ENCODE data around the gene IL37.
"Not testable (repeated sequence)": the region's sequence is repeated elsewhere in the genome, so short reads cannot be mapped to it uniquely, and the experiment has no call there.

Gene IL37

GRCh38 chr2:112891385-112891831, 19.6 kb upstream of the IL37 start:
- DNase-seq = no peak

GRCh38 chr2:112893752-112894151, 17.2 kb upstream of the IL37 start:
- DNase-seq = no peak

DNA sequence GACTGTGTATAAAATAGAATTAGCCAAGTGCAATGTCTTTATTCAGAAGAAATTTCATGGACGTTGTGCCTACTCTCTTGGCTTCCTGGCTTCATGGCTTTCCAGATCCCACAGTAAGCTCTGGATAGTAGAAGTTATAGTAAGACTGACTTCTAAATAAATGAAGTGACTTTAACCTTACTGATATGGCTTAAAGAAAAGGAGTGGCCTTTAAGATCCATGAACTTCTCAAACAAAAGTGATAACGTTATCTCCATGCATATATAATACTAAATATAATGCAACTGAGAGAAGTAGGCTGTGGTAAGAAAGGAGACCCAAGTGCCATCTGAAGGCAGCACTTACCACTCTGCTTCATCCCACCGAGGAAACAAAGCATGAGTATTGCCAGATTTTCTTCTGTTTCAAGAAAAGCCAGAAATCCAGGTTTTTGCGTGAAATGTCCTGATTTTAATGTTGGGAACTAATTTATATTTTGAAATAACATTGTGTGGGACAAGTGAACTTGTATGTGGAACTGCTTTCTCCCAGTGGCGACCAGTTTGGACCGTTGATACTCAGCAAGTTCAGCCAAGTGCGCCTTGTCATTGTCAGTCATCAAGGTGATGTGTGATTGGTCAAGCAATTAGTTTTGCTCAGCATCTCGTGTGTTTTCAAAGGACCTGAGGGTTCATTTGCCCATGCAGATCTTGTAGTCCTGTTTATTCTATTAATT, 13.9 kb upstream of the IL37 start:
- no peak for DNase-seq

DNA sequence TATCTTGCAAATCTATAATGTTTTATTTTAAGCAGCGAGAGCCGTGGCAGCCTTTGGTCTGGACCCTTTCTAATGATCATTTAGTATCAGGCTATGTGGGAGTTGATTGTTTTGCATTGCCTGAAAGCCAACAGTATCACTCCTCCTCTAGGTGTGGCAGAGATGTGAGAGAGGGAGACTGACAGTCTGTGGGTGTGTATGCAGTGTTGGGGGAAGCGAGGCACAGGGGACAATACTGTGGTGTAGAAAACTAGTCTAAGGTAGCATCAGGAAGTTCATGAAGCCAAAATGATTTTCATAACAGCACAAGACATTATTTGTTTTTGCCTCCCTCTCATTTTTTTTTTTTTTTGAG, 13.4 kb upstream of the IL37 start:
- no peak for DNase-seq

DNA sequence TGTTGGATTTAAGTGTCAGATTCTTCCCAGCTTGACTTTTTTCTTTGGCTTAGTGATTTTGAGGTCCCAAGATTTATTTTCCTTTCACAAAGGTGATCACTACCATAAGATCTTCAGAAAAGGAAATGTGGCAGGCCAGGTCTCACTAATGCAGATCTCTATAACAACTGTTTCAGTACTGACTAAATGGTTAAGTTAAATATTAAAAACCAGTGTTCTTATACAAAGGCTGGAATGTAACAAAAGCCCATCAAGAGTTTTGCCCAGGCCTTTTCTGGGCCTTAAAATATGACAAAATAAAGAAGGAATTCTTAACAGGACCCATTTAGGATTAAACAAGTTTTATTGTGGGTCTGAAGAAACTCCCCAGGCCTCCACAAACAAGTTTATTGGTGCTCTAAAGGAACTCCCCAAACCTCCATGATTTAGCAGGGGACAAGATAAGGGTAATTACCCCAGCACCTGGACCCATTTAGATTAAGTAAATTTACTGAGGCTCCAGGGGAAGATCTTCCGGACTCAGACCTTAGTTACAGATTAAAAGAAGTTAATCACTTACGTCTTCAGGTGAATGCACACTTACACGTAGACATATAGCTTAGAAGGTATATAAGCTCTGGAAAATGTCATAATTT, 9.4 kb upstream of the IL37 start:
- not testable (repeated sequence) for DNase-seq

DNA sequence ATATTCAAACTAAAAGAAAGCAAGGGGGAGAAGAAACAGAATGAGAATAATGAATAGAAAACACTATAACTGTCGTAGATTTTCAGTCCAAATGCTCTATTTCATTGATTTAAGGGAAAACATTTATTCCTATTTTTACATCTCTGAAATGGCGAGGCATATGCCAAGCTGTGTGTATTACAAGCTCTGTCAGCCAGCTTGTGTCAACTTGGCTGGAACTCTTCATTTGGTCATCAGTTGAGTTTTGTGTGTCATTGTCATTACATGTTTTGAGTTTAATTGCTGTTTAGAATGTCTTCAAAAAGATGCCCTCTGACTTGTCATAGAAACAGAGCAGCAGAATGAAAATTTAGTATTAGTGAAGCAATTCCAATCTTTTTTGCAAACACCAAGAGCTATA, 8.1 kb upstream of the IL37 start:
- DNase-seq = no peak

DNA sequence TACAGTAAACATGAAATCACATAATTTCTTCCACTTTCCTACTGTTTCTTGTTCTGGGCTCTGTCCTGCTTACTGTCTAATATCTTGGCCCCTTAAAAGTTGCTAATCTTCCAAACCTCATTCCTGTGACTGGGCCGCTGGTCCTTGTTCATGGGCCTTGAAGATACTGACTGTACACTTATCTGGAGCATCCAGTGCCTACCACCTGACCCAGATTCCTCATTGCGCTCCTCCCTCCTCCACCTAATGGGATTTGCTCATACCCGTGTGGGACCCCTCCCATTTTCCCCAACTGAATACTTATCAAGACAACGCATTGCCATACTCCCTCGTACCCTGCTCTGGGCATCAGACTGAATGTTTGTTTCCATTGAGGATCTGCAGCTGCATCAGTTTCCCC, 6.1 kb upstream of the IL37 start:
- DNase-seq = no peak

DNA sequence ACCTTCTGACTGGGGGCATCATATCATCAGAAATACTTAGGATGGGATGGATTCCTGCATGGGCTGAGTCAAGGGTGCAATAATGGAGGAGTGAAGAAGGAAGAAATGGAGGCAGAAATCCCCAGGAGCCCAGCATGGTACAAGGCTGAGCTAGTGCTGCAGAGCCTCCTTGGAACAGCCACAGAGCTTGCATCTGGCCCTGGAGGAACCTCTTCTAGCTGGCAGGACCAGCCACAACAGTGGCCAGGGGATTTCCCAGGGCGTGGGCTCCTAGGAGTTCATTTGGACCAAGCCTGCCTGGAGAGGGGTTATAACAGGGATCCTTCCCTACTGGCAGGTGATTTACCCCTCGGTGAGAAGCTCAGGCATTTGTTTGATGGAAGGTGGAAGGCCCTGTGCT, 4.7 kb upstream of the IL37 start:
- no peak for DNase-seq

DNA sequence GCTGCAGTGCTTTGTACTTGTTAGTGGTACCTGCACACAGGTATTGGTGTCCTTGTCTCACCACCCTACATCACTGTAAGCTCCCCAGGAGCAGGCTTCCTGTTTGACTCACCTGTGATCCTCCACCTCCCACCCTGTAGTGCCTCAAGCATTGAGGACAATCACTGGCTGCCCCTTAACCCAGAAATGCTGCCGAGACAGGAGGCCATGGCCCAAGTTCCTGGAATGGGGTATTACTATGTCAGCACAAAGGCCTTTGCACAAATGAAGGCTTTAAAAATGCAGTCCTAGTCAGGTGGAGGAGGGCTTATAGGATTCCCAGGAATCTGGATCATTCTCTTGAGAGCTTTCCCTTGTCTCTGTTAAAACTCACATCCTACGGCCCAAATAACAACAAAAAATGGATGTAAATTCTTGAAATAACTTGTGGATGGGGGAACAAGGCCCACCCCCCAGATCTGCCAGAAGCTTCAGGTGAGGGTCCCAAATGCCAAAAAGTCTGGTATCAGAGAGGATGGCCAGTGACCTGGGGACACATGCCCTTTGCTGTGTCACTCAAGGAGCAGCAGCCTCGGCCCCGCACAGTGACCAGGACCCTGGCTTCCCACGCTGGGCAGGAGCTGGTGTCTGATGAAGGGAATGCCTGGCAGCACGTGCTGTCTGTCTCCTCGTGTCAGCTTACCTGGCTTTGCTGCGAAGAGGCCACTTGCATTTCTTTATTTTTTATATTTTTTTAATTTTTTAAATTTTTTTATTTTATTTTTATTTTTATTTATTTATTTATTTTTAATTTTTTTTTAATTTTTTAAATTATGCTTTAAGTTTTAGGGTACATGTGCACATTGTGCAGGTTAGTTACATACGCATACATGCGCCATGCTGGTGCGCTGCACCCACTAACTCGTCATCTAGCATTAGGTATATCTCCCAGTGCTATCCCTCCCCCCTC, 3.7 kb upstream of the IL37 start:
- no peak for DNase-seq

- not testable (repeated sequence) for DNase-seq
Measured at GRCh38 chr2:112908559-112908958, 2.4 kb upstream of the IL37 start.

DNA sequence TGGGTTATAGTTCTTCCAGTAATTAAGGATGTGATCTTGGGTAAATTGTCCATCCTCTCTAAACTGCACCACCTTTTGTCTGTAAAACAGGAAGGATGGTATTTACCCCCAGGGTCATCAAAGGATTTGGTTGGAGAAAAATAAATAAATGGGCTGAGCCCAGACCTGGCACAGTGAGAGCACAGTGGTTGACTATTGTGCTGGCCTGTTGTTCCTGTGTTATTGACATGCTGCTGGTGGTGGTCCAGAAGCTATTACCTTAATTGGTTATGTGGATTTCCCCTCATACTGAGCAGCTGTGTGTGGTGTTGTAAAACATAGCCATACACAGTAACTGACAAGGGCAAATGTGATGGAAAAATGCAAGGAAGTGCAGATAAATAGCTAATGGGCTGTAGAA, 746 bp upstream of the IL37 start:
- no peak for DNase-seq

DNA sequence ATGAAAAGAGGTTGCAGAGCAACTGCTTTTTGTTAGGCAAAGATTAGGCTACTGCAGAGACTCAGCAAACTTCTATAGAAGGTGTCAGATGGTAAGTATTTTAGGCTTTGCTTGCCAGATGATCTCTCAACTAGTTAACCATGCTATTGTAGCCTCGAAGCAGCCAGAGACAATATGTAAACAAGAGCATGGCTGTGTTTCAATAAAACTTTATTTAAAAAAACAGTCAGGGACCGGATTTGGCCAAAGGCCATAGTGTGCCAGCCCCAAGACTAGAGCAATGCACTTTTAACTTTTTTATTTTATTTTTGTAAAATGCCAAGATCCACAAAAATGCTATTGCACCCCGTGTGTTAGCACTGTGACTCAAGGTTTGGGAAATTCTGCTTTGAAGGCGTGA, 1.4 kb downstream of the IL37 start:
- no peak for DNase-seq

DNA sequence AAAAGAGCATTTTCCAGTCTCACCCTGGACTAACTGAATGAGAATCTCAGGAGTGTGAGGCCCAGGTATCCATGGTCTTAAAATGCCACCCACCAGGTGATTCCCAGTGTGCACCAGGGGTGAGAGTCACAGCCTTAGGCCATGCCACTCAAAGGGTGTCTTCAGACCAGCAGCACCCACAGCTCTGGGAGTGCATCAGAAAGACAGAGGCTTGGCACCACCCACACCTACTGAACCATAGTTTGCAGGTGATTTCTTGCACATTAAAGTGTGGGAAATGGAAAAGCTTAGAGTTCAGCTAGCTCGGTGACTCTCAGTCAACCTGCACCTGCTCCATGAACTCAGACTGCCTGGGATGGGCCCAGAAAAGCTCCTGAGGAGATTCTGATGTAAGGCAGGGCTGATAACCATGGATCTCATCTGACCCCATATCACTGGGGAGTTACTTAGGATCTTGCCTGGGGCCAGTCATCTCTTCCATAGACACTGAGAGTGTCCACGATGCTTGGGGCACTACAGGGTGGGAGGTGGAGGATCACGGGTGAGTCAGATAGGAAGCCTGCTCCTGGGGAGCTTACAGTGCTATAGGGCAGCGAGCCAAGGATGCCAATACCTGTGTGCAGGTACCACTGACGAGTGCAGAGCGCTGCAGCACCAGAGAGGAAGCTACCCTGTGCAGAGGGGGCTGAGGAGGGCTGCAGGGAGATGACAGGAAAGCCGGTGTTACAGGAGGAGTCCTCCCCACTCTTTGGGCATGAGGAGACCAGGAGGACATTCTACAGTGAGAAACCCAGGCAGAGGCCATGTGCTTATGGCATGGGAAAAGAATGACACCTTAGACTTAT, 4.6 kb downstream of the IL37 start:
- DNase-seq = no peak

DNA sequence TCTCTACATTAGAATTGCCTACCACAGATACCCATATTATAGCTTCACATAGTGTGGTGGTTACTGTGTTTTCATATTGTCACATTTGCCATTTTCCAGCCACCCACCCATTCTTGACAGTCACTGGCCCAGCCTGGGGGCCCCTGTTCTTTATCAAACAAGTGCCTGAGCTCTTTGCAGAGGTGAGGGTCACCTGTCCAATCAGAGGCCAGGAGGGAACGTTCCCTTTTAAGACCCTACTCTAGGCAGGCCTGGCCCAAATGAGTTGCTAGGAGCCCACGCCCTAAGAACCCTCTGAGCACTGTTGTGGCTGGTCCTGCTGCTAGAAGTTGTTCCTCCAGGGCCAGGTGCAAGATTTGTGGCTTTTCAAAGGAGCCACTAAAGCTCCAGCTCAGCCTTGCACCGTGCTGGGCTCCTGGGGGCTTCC, 5.2 kb downstream of the IL37 start:
- no peak for DNase-seq

- no peak for DNase-seq
Measured at GRCh38 chr2:112916625-112917247, 5.8 kb downstream of the IL37 start.

- DNase-seq = no peak
Measured at GRCh38 chr2:112917856-112918255, 6.9 kb downstream of the IL37 start.

DNA sequence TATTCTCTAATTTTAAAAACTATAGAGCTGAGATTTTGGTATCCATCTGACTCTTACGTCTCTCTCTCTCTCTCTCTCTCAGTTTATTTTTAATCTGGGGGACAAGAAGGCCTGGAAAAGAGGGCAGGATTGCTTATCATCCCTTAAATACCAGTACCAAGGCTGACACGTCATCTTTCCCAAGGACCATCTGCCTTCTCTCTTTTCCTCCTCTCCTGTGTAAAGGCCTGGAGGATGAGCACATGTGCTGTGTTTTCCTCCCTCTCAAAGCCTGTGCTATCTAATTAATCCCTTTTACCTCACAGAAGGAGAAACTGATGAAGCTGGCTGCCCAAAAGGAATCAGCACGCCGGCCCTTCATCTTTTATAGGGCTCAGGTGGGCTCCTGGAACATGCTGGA, 7.3 kb downstream of the IL37 start:
- DNase-seq = no peak

GRCh38 chr2:112919086-112919485, 8.1 kb downstream of the IL37 start:
- no peak for DNase-seq

GRCh38 chr2:112920923-112921532, 10.1 kb downstream of the IL37 start:
- no peak for DNase-seq

DNA sequence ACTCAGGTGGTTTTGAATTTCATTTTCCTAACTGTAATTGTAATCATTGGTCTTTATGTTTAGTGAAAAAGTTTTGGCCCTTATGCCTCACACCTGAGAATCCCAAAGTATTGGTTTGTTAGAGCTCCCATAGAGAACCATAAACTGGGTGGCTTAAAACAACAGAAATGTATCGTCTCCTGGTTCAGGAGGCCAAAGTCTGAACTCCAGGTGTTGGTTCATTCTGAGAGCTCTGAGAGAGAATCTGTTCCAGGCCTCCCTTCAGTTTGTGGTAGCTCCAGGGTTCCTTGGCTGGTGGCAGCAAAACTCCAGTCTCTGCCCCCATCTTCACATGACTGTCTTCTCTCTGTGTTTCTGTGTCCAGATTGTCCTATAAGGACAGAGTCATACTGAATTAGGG, 11.0 kb downstream of the IL37 start:
- DNase-seq = no peak

DNA sequence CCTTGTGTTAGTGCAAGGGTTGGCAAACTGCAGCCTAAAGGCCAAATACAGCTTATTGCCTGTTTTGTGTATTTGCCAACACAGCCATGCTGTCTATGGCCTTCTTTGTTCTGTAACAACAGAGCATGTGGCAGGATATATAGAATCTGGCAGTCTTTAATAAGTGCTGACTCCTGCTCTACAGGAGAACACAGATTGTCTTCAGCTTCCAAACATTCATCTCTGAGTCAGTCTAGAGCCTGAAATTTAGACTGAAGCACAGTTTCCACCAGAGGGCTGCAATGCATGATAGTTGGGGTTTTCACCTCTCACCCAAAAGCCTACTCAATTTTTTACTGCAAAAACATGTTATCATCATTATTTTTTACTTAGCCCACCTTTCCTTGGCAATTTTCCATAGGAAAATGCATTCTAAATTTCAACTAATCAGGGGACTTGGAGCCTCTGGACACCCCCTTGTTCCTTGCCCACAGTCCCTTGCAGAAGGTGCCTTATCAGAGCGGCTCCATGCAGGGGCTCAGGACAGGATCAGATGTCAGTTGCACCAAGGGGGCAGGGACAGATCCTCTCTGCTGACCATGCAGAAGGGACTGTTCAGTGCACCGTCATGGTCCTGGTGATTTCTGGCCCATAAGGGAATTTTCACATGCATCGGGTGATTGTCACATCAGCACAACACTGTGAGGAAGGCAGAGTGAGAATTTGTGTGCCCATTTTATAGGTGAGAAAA, 12.4 kb downstream of the IL37 start:
- DNase-seq = no peak
